ENCODE results near the gene MTG1.
"Not testable (repeated sequence)": the region's sequence is repeated elsewhere in the genome, so short reads cannot be mapped to it uniquely, and the experiment has no call there.

Gene MTG1

GRCh38 chr10:133365461-133366129, 28.4 kb upstream of the MTG1 start:
- H3K4me3 ChIP-seq (ENCODE audit: low read depth, low read length) = no peak overlapping the region
- in situ Hi-C loops (cut with HindIII; ENCODE audit: low sequenced_read_pairs) = no loop called here
- DNase-seq (ENCODE audit: low read depth, low spot score) = no peak
- TF ChIP-seq CTCF (IDR thresholded peaks at IDR 0.05; ENCODE audit: low read depth, low read length) = no peak

GRCh38 chr10:133366130-133366478, 27.9 kb upstream of the MTG1 start:
- no peak for TF ChIP-seq CTCF (IDR thresholded peaks at IDR 0.05; ENCODE audit: low read depth, low read length)
- no peak for DNase-seq (ENCODE audit: low read depth, low spot score)
- no peak overlapping the region for H3K4me3 ChIP-seq (ENCODE audit: low read depth, low read length)
- in situ Hi-C loops (cut with HindIII; ENCODE audit: low sequenced_read_pairs) = no loop called here

- no peak for DNase-seq (ENCODE audit: low read depth, low spot score)
- no peak for TF ChIP-seq CTCF (IDR thresholded peaks at IDR 0.05; ENCODE audit: low read depth, low read length)
- in situ Hi-C loops (cut with HindIII; ENCODE audit: low sequenced_read_pairs) = no loop called here
- no peak overlapping the region for H3K4me3 ChIP-seq (ENCODE audit: low read depth, low read length)
Measured at GRCh38 chr10:133366751-133367150, 27.2 kb upstream of the MTG1 start.

GRCh38 chr10:133367461-133367860, 26.5 kb upstream of the MTG1 start:
- in situ Hi-C loops (cut with HindIII; ENCODE audit: low sequenced_read_pairs) = not testable (repeated sequence)

GRCh38 chr10:133368153-133368552, 25.8 kb upstream of the MTG1 start:
- no peak for TF ChIP-seq CTCF (IDR thresholded peaks at IDR 0.05; ENCODE audit: low read depth, low read length)
- no peak for DNase-seq (ENCODE audit: low read depth, low spot score)
- H3K4me3 ChIP-seq (ENCODE audit: low read depth, low read length) = no peak overlapping the region
- in situ Hi-C loops (cut with HindIII; ENCODE audit: low sequenced_read_pairs) = no loop called here

More at GRCh38 chr10:133367461-133367860, 26.5 kb upstream of the MTG1 start:
- not testable (repeated sequence) for DNase-seq (ENCODE audit: low read depth, low spot score); H3K4me3 ChIP-seq (ENCODE audit: low read depth, low read length)

- in situ Hi-C loops (cut with HindIII; ENCODE audit: low sequenced_read_pairs) = no loop called here
- H3K4me3 ChIP-seq (ENCODE audit: low read depth, low read length) = no peak overlapping the region
- no peak for DNase-seq (ENCODE audit: low read depth, low spot score)
- no peak for TF ChIP-seq CTCF (IDR thresholded peaks at IDR 0.05; ENCODE audit: low read depth, low read length)
Measured at GRCh38 chr10:133370030-133370786, 23.7 kb upstream of the MTG1 start.

GRCh38 chr10:133372507-133372906, 21.4 kb upstream of the MTG1 start:
- no peak for TF ChIP-seq CTCF (IDR thresholded peaks at IDR 0.05; ENCODE audit: low read depth, low read length)
- in situ Hi-C loops (cut with HindIII; ENCODE audit: low sequenced_read_pairs) = no loop called here
- H3K4me3 ChIP-seq (ENCODE audit: low read depth, low read length) = peak overlapping the region; percentile 67
- no peak for DNase-seq (ENCODE audit: low read depth, low spot score)
